HG03457 (cell line): Measurements from ENCODE around the gene PTCH1.

Experiments
- ATAC-seq: cut with Tn5 transposase; IDR thresholded peaks from one replicate; pipeline ENCODE4 v1.9.1; 2021; ENCODE audit warnings: moderate number of reproducible peaks; ENCODE audit not compliant: unreplicated experiment

Gene PTCH1

GRCh38 chr9:95499046-95499676, 17.6 kb downstream of the PTCH1 start:
- ATAC-seq = no peak

DNA sequence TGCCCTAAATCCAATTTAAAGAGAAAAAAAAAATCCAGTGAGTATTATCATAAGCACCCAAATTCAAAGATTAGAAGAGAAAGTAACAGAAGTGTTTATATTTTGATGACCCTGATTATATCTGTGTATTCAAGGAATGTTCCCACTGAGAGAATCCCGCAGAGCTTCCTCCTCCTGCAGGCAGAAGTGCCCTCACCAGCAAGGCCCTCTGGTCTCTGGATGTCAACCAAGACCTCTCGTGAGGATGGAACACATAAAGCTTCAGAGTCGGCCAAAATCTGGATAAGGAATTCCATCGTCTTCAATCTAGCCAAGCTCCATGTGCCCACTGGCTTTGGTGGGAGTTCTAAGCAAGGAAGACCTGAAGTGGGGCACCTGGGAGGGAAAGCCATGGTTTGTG, 18.1 kb downstream of the PTCH1 start:
- ATAC-seq = no peak

- ATAC-seq = no peak
These were observed 19.0 kb downstream of the PTCH1 start for GRCh38 chr9:95497772-95498171.

DNA sequence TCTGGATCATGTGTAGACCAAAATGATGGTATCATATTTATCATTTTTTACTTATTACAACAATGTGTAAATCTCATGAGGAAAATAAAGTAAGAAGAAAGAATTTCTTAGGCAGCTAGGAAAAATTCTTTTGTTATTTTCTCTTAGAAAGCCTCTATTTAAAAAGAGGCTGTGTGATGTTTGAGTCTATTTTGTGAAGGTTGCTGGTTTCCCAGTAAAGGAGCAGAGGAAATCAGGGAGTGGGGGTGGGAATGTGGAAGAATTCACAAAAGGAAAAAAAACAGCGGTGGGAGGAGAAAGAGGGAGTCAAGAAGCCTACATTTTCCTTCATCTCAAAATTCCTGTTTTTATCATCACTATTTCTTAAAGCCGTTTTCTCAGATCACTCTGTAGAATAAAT, 20.1 kb downstream of the PTCH1 start:
- no peak for ATAC-seq

DNA sequence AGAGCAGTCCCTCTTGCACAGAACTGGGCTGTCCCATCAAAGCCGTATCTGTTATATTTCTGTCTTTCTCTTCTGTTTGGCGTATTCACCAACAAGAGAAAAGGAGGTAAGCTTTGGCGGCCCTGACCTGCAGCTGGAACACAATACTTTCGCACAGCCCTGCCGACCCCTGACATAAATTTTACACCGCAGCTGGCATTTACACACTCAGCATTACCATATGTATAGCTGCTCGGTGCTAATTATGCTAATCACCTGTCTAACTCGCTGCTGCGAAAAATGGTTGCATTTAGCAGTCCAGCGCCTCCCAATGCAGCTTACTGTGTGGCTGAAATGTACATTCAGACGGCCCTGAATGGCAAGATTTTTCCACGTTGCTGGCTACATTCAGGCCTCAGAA, 20.8 kb downstream of the PTCH1 start:
- no peak for ATAC-seq

- ATAC-seq = no peak
These were observed 21.2 kb downstream of the PTCH1 start for GRCh38 chr9:95495529-95495928.

GRCh38 chr9:95494416-95495371, 22.1 kb downstream of the PTCH1 start:
- peak; percentile 70 for ATAC-seq

GRCh38 chr9:95494022-95494415, 22.8 kb downstream of the PTCH1 start:
- ATAC-seq = peak; percentile 8

DNA sequence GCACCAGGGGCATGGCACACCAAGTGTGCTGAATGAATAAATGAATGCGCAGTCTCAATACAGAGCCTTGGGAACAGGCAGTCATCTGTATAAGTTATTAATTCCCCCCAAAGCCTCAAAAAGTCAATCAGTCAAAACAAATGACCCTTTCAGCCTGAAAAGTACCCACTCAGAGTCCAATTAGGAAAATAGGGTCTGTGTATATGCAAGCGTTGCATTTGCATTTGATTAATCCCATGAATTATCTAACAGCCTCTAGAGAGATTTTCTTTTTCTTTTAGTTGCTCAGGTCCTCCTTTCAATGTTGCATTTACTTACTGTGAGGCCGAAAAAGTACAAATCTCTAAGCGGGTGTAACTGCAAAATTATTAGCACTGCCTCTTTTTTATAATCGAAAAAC, 23.4 kb downstream of the PTCH1 start:
- no peak for ATAC-seq

- no peak for ATAC-seq
These were observed 25.0 kb downstream of the PTCH1 start for GRCh38 chr9:95491543-95492320.

- ATAC-seq = no peak
These were observed 27.8 kb downstream of the PTCH1 start for GRCh38 chr9:95488954-95489353.

DNA sequence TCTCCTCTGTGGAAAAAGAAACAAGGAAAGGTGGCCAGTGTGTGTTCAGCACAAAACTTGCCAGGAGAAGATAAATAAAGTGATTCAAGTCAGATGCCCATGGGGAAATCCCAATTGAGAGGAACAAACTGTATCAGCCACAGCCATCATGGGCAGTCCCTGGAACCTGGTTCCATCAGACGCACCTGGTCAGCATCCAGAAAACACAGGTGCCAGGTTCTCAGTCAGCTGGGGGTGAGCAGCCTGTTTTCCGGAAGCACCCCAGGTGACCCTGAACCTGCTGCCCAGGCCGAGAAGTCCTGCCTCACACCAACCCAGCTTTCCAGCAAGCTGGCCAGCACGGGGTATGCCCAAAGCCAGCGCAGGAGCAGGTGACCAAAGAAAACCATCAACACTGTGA, 30.5 kb downstream of the PTCH1 start:
- no peak for ATAC-seq

DNA sequence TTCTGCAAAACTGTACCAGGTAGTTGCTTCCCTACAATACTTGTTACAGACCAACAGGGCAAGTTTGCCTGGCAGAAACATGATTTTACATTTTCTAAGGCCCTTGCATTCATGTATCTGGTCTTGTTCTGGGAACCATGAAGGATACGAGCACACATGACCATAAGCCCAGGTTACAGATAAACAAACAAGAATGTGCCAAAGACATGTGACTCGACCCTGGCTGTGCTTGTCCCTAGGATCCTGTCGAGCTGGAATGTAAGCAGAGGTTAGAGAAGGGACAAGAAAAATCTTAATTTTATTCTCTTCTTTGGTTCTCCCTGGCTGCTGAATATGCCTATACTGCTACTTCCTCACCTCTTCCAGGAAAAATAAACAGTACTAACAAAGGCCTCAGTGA, 32.5 kb downstream of the PTCH1 start:
- ATAC-seq = no peak

DNA sequence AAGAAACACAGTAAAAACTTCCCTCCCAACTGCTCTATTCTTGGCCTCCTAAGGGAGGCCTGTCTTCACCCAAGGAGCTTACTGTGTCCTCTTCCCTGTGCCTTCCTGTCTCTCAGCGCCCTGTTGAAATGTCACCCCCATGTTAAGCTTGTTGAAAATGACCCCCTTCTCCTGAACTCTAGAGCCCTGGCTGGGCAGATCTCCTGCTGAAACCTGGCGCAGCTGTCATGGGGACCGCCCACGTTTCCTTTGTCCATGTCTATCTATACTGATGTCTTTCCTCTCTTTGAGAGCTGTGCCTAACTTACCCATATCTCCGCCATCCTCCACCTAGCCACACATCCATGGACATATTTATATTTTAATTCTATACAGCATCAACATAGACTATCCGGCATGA, 33.3 kb downstream of the PTCH1 start:
- ATAC-seq = no peak

GRCh38 chr9:95482621-95483020, 34.1 kb downstream of the PTCH1 start:
- no peak for ATAC-seq

- ATAC-seq = no peak
These were observed 35.8 kb downstream of the PTCH1 start for GRCh38 chr9:95481000-95481399.

DNA sequence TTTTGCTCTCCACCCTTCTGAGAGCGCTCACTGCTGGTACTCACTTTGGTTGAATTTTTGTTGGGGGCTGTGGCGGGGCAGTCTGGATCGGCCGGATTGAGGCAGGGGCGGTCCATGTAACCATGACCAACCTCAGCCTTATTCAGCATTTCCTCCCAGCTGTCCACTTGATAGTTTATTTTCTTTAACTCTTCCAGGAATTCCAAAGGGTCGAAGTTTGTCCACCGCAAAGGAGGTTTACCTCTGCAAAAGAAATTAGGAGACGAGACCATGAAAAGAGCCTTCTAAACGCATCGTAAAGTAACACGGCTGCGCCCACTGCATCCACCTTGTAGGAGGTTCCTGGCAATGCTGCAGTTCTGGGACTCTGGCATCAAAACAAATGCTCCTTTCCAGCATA, 36.4 kb downstream of the PTCH1 start:
- ATAC-seq = no peak

DNA sequence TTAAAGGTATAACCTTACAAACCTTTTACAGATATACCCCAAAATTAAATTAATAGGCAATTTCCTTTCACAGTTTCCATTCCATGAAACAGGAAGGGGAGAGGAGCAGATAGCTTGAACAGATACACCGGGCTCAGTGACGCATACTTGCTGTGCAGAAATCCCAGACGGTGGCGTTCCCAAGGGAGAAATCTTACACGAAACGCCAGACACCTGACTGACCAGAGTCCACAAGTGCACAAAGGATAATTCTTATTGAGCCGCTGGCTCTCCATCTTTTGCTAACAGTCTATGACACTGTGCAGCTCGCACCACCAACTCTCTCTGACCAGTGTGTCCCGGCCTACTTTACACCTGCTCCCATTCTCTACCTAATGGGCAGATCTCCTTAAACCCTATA, 37.4 kb downstream of the PTCH1 start:
- no peak for ATAC-seq

DNA sequence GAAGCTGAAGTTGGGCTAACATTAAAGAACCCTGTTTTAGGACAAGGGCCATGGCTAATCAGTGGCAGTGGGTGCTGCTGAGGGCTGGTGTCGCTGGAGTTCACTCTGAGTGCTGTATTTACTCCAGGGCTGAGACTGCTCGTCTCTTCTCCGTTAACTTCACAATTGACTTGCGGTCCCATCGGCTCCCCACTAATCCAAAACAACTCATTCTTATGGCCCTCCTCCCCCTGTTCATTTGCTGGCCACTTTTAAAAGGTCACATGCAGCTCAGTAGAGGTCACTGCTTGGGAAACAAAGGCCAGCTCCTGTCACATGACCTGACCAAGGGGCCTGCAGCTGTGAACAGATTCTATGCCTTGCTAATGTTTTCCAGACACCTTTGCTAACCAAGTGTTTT, 38.4 kb downstream of the PTCH1 start:
- no peak for ATAC-seq

- ATAC-seq = no peak
These were observed 38.9 kb downstream of the PTCH1 start for GRCh38 chr9:95477885-95478284.

DNA sequence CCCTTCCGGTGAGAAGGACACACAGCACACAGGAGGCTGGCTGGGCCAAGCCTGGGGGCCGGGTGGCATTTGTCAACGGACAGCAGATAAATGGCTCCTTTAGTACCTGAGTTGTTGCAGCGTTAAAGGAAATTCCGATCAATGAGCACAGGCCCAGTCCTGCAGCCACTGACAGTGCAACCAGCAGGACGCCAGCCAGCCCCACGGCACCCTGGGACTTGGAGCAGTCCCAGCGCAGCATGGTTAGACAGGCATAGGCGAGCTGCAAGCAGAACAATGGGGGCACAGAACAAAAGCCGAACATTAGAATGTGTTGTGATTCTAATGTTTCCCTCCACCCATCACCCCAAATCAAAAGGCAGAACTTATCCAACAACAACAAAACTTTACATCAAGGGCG, 39.3 kb downstream of the PTCH1 start:
- ATAC-seq = no peak

DNA sequence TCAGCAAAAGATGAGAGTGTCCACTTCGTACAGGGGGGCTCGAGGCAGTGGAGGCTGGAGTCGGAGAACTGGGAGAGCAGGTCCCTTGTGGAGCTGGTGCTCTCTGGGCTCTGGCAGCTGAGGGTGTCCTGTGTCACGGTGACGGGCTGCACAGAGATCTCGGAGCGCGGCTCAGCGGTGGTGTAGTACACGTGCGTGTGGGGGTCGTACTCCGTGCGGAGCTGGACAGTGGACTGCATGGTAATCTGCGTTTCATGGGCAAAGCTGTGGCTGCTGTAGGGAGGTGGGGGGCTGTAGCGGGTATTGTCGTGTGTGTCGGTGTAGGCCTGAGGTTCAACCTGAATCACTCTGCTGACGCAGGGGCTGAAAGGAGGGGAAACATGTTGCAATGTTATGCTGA, 48.0 kb downstream of the PTCH1 start:
- no peak for ATAC-seq
